AG09319 (cell line): ENCODE measurements around the gene ZFPM1.

Experiments
- DNase-seq: peaks from one replicate; pipeline ENCODE4 v3.0.0-alpha.2; 2010; ENCODE audit warnings: low read depth; ENCODE audit errors: extremely low read depth
- CTCF ChIP-seq: IDR thresholded peaks from 2 replicates; pipeline ENCODE4 v1.5.1; 2011; ENCODE audit warnings: low read depth, mild to moderate bottlenecking, inconsistent platforms, low read length, moderate library complexity

The ZFPM1 gene

DNA sequence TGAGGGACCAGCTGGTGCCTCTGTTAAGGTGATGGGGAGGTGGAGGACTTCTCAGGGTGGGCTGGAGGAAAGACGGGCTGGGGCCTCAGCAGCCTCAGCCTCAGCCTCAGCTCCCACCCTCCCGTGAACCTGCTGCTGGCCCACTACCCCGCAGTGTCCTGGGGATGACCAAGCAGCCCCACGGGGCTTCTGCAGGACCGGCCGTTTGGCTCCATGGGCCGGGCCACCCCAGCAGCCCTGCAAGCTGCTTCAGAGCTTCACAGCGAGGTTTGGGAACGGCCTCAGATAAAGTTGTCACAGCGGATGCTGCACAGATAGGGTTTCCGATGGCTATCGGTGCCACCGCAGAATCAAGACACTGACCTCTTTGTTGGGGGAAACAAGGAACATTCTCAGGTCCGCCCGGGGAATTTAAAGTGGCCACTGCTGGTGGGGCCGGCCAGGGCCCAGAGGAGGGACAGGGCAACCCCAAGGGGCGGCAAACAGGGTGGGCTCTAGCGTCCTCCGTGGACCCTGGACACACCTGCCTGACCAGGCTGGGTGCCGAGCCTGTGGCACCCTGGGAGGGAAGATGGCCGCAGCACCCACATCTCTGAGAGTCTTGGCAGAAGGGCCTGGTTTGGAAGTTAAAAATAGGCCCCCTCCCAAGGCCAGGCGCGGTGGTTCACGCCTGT is 69.3 kb downstream of the ZFPM1 start:
- no peak for TF ChIP-seq CTCF

DNA sequence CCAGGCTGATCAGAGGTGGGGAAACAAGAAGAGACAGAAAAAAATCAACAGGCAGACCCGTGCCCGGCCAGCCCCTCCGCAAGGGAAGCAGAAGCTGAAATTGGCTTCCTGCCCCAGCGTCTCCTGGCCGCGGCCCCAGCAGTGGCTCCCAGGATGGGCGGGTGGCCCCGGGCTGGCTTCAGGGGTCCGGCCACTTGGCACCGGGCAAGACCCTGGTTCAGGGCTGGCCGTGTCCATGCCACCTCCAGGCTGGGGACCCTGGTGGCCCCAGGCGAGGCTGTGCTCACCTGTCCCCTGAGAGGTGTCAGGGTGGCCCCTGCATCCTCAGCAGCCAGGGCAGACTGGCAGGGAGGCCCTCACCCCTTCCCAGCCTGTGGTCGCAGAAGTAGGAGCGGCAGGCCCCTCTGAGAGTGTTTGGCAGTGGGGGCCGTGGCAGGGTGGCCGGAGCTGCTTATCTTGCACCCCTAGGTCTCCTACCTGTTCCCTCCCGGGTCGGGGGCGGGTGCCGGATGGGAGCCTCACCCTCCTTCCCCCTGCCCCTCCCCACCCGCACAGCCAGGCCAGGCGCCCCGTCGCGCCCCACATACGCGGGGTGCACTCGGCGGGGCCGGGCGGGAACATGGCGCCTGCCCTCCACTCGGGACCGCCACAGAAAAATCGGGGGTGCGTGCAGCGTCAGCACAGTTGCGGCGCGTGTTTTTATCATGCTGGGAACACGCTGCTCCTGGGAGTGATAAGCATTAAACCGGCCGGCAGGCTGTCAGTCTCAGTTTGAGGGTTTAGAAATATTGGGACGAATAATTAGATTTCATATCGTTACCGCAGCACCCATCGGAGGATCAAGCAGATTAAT is 70.5 kb downstream of the ZFPM1 start:
- no peak for DNase-seq
- no peak for TF ChIP-seq CTCF

More for the DNA sequence above, 69.3 kb downstream of the ZFPM1 start:
- DNase-seq = no peak

DNA sequence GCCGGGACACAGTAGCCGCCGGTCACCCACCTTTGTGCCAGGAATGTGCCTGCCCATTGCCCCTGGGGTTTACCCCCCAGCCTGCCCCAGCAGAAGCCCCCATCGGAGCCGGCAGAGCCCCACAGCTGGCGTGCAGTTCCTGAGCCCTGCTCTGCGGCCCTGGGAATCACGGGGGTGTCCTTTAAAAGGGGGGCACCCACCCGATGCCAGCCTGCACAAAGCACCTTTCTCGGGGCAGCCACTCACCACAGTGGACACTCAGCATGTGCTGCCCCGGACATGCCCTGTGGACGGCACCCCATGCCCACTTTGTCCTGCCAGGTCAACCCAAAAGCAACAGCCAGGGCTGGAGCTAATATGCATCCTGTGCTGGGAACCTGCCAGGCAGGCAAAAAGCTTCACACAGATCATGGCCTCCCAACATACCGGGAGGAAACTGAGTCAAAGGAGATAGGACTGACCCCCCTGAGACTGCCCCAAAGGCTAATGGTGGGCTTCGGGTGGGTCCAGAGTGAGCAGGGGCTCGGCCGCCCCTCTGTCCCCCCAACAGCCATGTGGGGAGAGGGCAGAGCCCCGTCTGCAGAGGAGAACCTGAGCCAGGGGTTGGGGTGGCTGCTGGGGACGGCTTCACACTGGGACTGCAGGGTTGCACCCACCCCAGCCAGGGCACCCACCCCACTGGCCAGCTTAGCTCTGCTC is 71.3 kb downstream of the ZFPM1 start:
- TF ChIP-seq CTCF = no peak

GRCh38 chr16:88524973-88525662 is 72.0 kb downstream of the ZFPM1 start:
- DNase-seq = no peak
- no peak for TF ChIP-seq CTCF

More for the DNA sequence above, 71.3 kb downstream of the ZFPM1 start:
- DNase-seq = no peak

DNA sequence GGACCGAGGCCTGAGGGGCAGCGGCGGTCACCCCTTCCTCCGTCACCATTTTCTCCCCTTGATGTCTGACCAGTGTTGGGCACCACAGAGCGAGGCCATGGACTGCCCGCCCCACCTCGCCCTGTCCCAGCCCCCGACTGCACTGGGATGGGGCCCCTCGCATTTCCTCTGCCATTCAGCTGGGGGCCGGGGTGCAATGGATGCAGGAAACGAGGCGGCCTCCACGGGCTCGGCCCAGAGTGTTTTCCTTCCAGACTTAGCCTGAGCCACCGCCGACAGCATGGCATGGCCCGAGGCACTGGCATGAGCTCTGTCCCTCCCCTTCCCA is 72.5 kb downstream of the ZFPM1 start:
- TF ChIP-seq CTCF = no peak
- no peak for DNase-seq

GRCh38 chr16:88526008-88526905 is 73.2 kb downstream of the ZFPM1 start:
- no peak for DNase-seq
- TF ChIP-seq CTCF = no peak
